Central memory CD8-positive, alpha-beta T cell (primary cell): ENCODE results near the gene ST6GALNAC3.
"Not testable (repeated sequence)": the region's sequence is repeated elsewhere in the genome, so short reads cannot be mapped to it uniquely, and the experiment has no call there.

ENCODE experiments used
- ATAC-seq: fragments of 150-1000 bp; cut with Tn5 transposase; replicated peaks from 2 replicates; pipeline ENCODE4 v1.10.0; 2022; ENCODE audit warnings: mild to moderate bottlenecking, moderate FRiP score, moderate number of reproducible peaks; ENCODE audit not compliant: poor library complexity, severe bottlenecking; ENCODE audit errors: extremely low read depth
- DNase-seq, 2 donors: peaks; one replicate each; pipeline ENCODE4 v3.0.0; 2021; ENCODE audit warnings: low spot score in 2 of 2
- H3K27ac Mint-ChIP-seq: one replicate; pipeline ENCODE4 v1.8.0; 2022; ENCODE audit warnings: low read depth, mild to moderate bottlenecking, moderate library complexity, mixed read lengths
- H3K27me3 Mint-ChIP-seq: one replicate; pipeline ENCODE4 v1.8.0; 2022; ENCODE audit warnings: mixed read lengths
- H3K36me3 Mint-ChIP-seq: one replicate; pipeline ENCODE4 v1.8.0; 2022; ENCODE audit warnings: mild to moderate bottlenecking, moderate library complexity, mixed read lengths; ENCODE audit not compliant: insufficient read depth
- H3K4me1 Mint-ChIP-seq: one replicate; pipeline ENCODE4 v1.8.0; 2022; ENCODE audit warnings: mixed read lengths
- H3K4me3 Mint-ChIP-seq: one replicate; pipeline ENCODE4 v1.8.0; 2022; ENCODE audit warnings: mild to moderate bottlenecking, moderate library complexity, mixed read lengths
- H3K9me3 Mint-ChIP-seq: one replicate; pipeline ENCODE4 v1.8.0; 2022; ENCODE audit warnings: mixed read lengths

The ST6GALNAC3 gene

GRCh38 chr1:76229279-76230005 lies 154.9 kb downstream of the ST6GALNAC3 start:
- ATAC-seq (no peak), DNase-seq (no peak)
- no peak overlapping the region for H3K4me3 Mint-ChIP-seq
- no peaks in the 10 kb centered on the region for H3K4me1 Mint-ChIP-seq
- H3K36me3 Mint-ChIP-seq: no peaks in the 10 kb centered on the region
- no peaks in the 10 kb centered on the region for H3K27me3 Mint-ChIP-seq
- H3K9me3 Mint-ChIP-seq: no peaks in the 10 kb centered on the region
- H3K27ac Mint-ChIP-seq: no peak overlapping the region

GRCh38 chr1:76230842-76231281 lies 156.3 kb downstream of the ST6GALNAC3 start:
- no peaks in the 10 kb centered on the region for H3K27me3 Mint-ChIP-seq

GRCh38 chr1:76231320-76231719 lies 156.8 kb downstream of the ST6GALNAC3 start:
- Mint-ChIP-seq H3K9me3 (no peaks in the 10 kb centered on the region), H3K27ac (no peak overlapping the region), H3K4me3 (no peak overlapping the region), H3K27me3 (no peaks in the 10 kb centered on the region), H3K36me3 (no peaks in the 10 kb centered on the region), H3K4me1 (no peaks in the 10 kb centered on the region)
- DNase-seq (no peak), ATAC-seq (no peak)

More at GRCh38 chr1:76230842-76231281, 156.3 kb downstream of the ST6GALNAC3 start:
- Mint-ChIP-seq H3K36me3 (no peaks in the 10 kb centered on the region), H3K27ac (no peak overlapping the region), H3K4me1 (no peaks in the 10 kb centered on the region), H3K9me3 (no peaks in the 10 kb centered on the region), H3K4me3 (no peak overlapping the region)
- no peak for DNase-seq
- no peak for ATAC-seq

GRCh38 chr1:76232666-76233065 lies 158.1 kb downstream of the ST6GALNAC3 start:
- H3K36me3 Mint-ChIP-seq: no peaks in the 10 kb centered on the region
- no peak for DNase-seq
- H3K4me3 Mint-ChIP-seq: no peak overlapping the region
- ATAC-seq: no peak
- H3K9me3 Mint-ChIP-seq: no peaks in the 10 kb centered on the region
- no peak overlapping the region for H3K27ac Mint-ChIP-seq
- no peaks in the 10 kb centered on the region for H3K4me1 Mint-ChIP-seq
- no peaks in the 10 kb centered on the region for H3K27me3 Mint-ChIP-seq

- Mint-ChIP-seq H3K36me3 (no peaks in the 10 kb centered on the region), H3K27ac (no peak overlapping the region), H3K4me3 (no peak overlapping the region), H3K4me1 (no peaks in the 10 kb centered on the region), H3K9me3 (no peaks in the 10 kb centered on the region), H3K27me3 (no peaks in the 10 kb centered on the region)
- ATAC-seq (no peak), DNase-seq (no peak)
Measured at GRCh38 chr1:76234061-76234460, 159.5 kb downstream of the ST6GALNAC3 start.

- no peak for ATAC-seq
- Mint-ChIP-seq H3K27me3 (no peaks in the 10 kb centered on the region), H3K36me3 (no peaks in the 10 kb centered on the region), H3K9me3 (no peaks in the 10 kb centered on the region), H3K4me1 (no peaks in the 10 kb centered on the region), H3K4me3 (no peak overlapping the region), H3K27ac (no peak overlapping the region)
- no peak for DNase-seq
Measured at GRCh38 chr1:76237211-76237610, 162.7 kb downstream of the ST6GALNAC3 start.

GRCh38 chr1:76238094-76238628 lies 163.6 kb downstream of the ST6GALNAC3 start:
- no peak for DNase-seq
- no peaks in the 10 kb centered on the region for H3K36me3 Mint-ChIP-seq
- no peak overlapping the region for H3K4me3 Mint-ChIP-seq
- no peak for ATAC-seq
- H3K4me1 Mint-ChIP-seq: no peaks in the 10 kb centered on the region
- no peaks in the 10 kb centered on the region for H3K27me3 Mint-ChIP-seq
- H3K9me3 Mint-ChIP-seq: no peaks in the 10 kb centered on the region
- no peak overlapping the region for H3K27ac Mint-ChIP-seq

- no peak for DNase-seq
- no peak overlapping the region for H3K27ac Mint-ChIP-seq
- no peaks in the 10 kb centered on the region for H3K36me3 Mint-ChIP-seq
- H3K27me3 Mint-ChIP-seq: no peaks in the 10 kb centered on the region
- no peak for ATAC-seq
- no peaks in the 10 kb centered on the region for H3K4me1 Mint-ChIP-seq
- H3K4me3 Mint-ChIP-seq: no peak overlapping the region
- no peaks in the 10 kb centered on the region for H3K9me3 Mint-ChIP-seq
Measured at GRCh38 chr1:76239470-76239918, 164.9 kb downstream of the ST6GALNAC3 start.

GRCh38 chr1:76240316-76240715 lies 165.8 kb downstream of the ST6GALNAC3 start:
- Mint-ChIP-seq H3K4me3 (no peak overlapping the region), H3K4me1 (no peaks in the 10 kb centered on the region), H3K27ac (no peak overlapping the region), H3K36me3 (no peaks in the 10 kb centered on the region), H3K9me3 (peaks cover 4% of the 10 kb centered on the region), H3K27me3 (no peaks in the 10 kb centered on the region)
- ATAC-seq: no peak
- no peak for DNase-seq

GRCh38 chr1:76242587-76242986 lies 168.0 kb downstream of the ST6GALNAC3 start:
- H3K9me3 Mint-ChIP-seq, H3K27ac Mint-ChIP-seq, H3K36me3 Mint-ChIP-seq, H3K27me3 Mint-ChIP-seq, H3K4me3 Mint-ChIP-seq, DNase-seq, H3K4me1 Mint-ChIP-seq, ATAC-seq: not testable (repeated sequence)

GRCh38 chr1:76247261-76247852 lies 172.8 kb downstream of the ST6GALNAC3 start:
- no peak overlapping the region for H3K27ac Mint-ChIP-seq
- no peak overlapping the region for H3K4me3 Mint-ChIP-seq
- H3K36me3 Mint-ChIP-seq: no peaks in the 10 kb centered on the region
- peaks cover 20% of the 10 kb centered on the region for H3K27me3 Mint-ChIP-seq
- DNase-seq: no peak
- no peaks in the 10 kb centered on the region for H3K4me1 Mint-ChIP-seq
- H3K9me3 Mint-ChIP-seq: peaks cover 5% of the 10 kb centered on the region
- no peak for ATAC-seq

GRCh38 chr1:76250271-76250670 lies 175.7 kb downstream of the ST6GALNAC3 start:
- ATAC-seq (no peak), DNase-seq (no peak)
- Mint-ChIP-seq H3K9me3 (peaks cover 2% of the 10 kb centered on the region), H3K36me3 (no peaks in the 10 kb centered on the region), H3K4me3 (no peak overlapping the region), H3K27ac (no peak overlapping the region), H3K27me3 (peaks cover 20% of the 10 kb centered on the region), H3K4me1 (no peaks in the 10 kb centered on the region)

- H3K36me3 Mint-ChIP-seq: no peaks in the 10 kb centered on the region
- no peak overlapping the region for H3K27ac Mint-ChIP-seq
- peaks cover 20% of the 10 kb centered on the region for H3K27me3 Mint-ChIP-seq
- H3K9me3 Mint-ChIP-seq: no peaks in the 10 kb centered on the region
- H3K4me3 Mint-ChIP-seq: no peak overlapping the region
- no peak for DNase-seq
- no peak for ATAC-seq
- peaks cover 9% of the 10 kb centered on the region for H3K4me1 Mint-ChIP-seq
Measured at GRCh38 chr1:76252431-76252830, 177.9 kb downstream of the ST6GALNAC3 start.
